Naive thymus-derived CD4-positive, alpha-beta T cell (primary cell): ENCODE measurements around the gene IRAK3. TPM values are rescaled to one million over a fixed set of nuclear protein-coding genes. Genes with fewer than 3 reads are reported as not detected.
A peak's percentile ranks its signal among the peaks of the same experiment; 100 is the strongest.

Experiments used
- ATAC-seq: fragments of 150-1000 bp; cut with Tn5 transposase; 2 replicates; pipeline ENCODE4 v1.10.0; 2021; ENCODE audit warnings: mild to moderate bottlenecking, moderate library complexity
- CTCF ChIA-PET: fragments of 350-600 bp; sonication (Branson Sonifier 250); formaldehyde crosslinking; loops from one replicate; lab custom pipeline; 2021; ENCODE audit warnings: antibody characterized with exemption; lab: Charles Lee
- POLR2A ChIA-PET: fragments of 350-600 bp; sonication (Branson Sonifier 250); formaldehyde crosslinking; loops from one replicate; lab custom pipeline; 2021; ENCODE audit warnings: antibody characterized with exemption, inconsistent platforms; lab: Charles Lee
- DNase-seq, 9 donors: peaks; one replicate each; pipeline versions ENCODE4 v3.0.0 to v3.0.0-alpha.2; 2020 to 2022; ENCODE audit warnings: mixed read lengths in 1 of 9
- H3K27ac ChIP-seq: one replicate; pipeline ENCODE4 v1.7.0; 2013; ENCODE audit warnings: mild to moderate bottlenecking, low read depth, low read length, moderate library complexity
- H3K27me3 ChIP-seq, 2 donors: one replicate each; pipeline ENCODE4 v1.7.0; 2013; ENCODE audit warnings: low read length in 2 of 2, mild to moderate bottlenecking in 2 of 2, moderate library complexity in 2 of 2; ENCODE audit not compliant: control insufficient read depth in 2 of 2, insufficient read depth in 2 of 2
- H3K36me3 ChIP-seq, 3 experiments: 1 replicate in 2 of 3; 2 replicates in 1 of 3; pipeline ENCODE4 v1.7.0; 2013; ENCODE audit warnings: low read length in 3 of 3, mild to moderate bottlenecking in 3 of 3, moderate library complexity in 1 of 3; ENCODE audit not compliant: insufficient read depth in 3 of 3, control insufficient read depth in 2 of 3
- H3K4me1 ChIP-seq, 2 donors: one replicate each; pipeline ENCODE4 v1.7.0; 2013; ENCODE audit warnings: low read length in 2 of 2, mild to moderate bottlenecking in 2 of 2, moderate library complexity in 1 of 2; ENCODE audit not compliant: control insufficient read depth in 2 of 2, insufficient read depth in 2 of 2
- H3K4me3 ChIP-seq: 2 replicates; pipeline ENCODE4 v1.7.0; 2013; ENCODE audit warnings: mild to moderate bottlenecking, low read length
- H3K9me3 ChIP-seq, 3 experiments: 1 replicate in 2 of 3; 2 replicates in 1 of 3; pipeline ENCODE4 v1.7.0; 2013; ENCODE audit warnings: low read length in 3 of 3; ENCODE audit not compliant: control insufficient read depth in 2 of 3
- H3K27ac Mint-ChIP-seq, 9 donors: one replicate each; pipeline ENCODE4 v1.8.0; 2020 to 2022; ENCODE audit warnings: mixed read lengths in 9 of 9, mild to moderate bottlenecking in 8 of 9, moderate library complexity in 5 of 9, inconsistent platforms in 2 of 9
- H3K27me3 Mint-ChIP-seq, 5 donors: one replicate each; pipeline ENCODE4 v1.8.0; 2021 to 2022; ENCODE audit warnings: mixed read lengths in 5 of 5, mild to moderate bottlenecking in 1 of 5
- H3K36me3 Mint-ChIP-seq, 5 donors: one replicate each; pipeline ENCODE4 v1.8.0; 2020 to 2022; ENCODE audit warnings: mixed read lengths in 5 of 5, mild to moderate bottlenecking in 3 of 5, inconsistent platforms in 1 of 5
- H3K4me1 Mint-ChIP-seq, 7 donors: one replicate each; pipeline ENCODE4 v1.8.0; 2020 to 2022; ENCODE audit warnings: mixed read lengths in 7 of 7, mild to moderate bottlenecking in 3 of 7, inconsistent platforms in 1 of 7
- H3K4me3 Mint-ChIP-seq, 10 donors: one replicate each; pipeline ENCODE4 v1.8.0; 2020 to 2022; ENCODE audit warnings: mild to moderate bottlenecking in 10 of 10, mixed read lengths in 10 of 10, moderate library complexity in 6 of 10, inconsistent platforms in 2 of 10
- H3K9me3 Mint-ChIP-seq, 11 donors: one replicate each; pipeline ENCODE4 v1.8.0; 2020 to 2022; ENCODE audit warnings: mixed read lengths in 11 of 11, mild to moderate bottlenecking in 4 of 11, inconsistent platforms in 1 of 11, moderate library complexity in 1 of 11
- intact Hi-C, 2 donors: fragments of 100-400 bp; cut with micrococcal nuclease; formaldehyde crosslinking; loops; one replicate each; pipeline ENCODE4 v1.15.1; 2023
- polyA plus RNA-seq, 2 donors: library from polyadenylated mRNA; unstranded; fragments of 300-500 nt; fragmentation: Illumina TruSeq; gene quantifications; one replicate each; pipeline ENCODE4 v1.2.3, GENCODE V29; 2021
- total RNA-seq, 6 experiments: library from RNA in 5 of 6; stranded (reverse) in 5 of 6; gene quantifications; 1 replicate in 5 of 6; 2 replicates in 1 of 6; pipeline ENCODE4 v1.2.3 and lab custom pipeline; 2021 to 2026

IRAK3 gene
- total and polyA plus RNA-seq, 7 experiments from 2014 or later: 0.19 to 28.8 (median 1.9) TPM; not detected in 2

DNA sequence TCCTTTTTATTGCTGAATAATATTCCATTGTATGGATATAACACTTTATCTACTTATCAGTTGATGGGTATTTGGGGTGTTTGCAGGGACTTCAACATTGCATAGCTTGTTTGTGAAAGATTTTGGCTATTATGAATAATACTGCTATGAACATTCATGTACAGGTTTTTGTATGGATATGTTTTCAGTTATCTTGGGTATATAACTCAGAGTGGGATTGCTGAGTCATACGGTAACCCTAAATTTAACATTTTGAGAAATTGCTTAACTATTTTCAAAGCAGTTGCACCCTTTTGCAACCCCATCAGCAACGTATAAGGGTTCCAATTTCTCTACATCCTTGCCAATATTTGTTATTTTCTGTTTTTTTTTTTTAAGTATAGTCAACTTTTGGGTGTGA, 86.0 kb downstream of the IRAK3 start:
- H3K27me3 ChIP-seq: no peaks in the 10 kb centered on the region
- CTCF ChIA-PET: interaction anchor here (1.0 kb wide), 1 partner anchor 10 kb away, joined by 4 read pairs; no protein-coding TSS in a partner anchor
- H3K4me3 Mint-ChIP-seq: no peak overlapping the region
- no peak overlapping the region for H3K4me3 ChIP-seq
- peaks cover 0 to 2% (median 0%) of the 10 kb centered on the region in 5 donors for H3K36me3 Mint-ChIP-seq
- peaks cover 14 to 50% (median 33%) of the 10 kb centered on the region in 7 donors for H3K4me1 Mint-ChIP-seq
- POLR2A ChIA-PET: no interaction called here
- no peak for DNase-seq
- no peak overlapping the region for H3K27ac ChIP-seq
- no peaks in the 10 kb centered on the region for H3K27me3 Mint-ChIP-seq
- H3K9me3 ChIP-seq: no peaks in the 10 kb centered on the region
- intact Hi-C loops: loop anchor here (5.0 to 10.0 kb wide), 3 partner anchors 42 to 590 kb away; no protein-coding TSS in a partner anchor
- no peak overlapping the region for H3K27ac Mint-ChIP-seq
- H3K9me3 Mint-ChIP-seq: no peaks in the 10 kb centered on the region
- no peak for ATAC-seq
- H3K4me1 ChIP-seq: peaks cover 12 to 13% of the 10 kb centered on the region in 2 donors
- H3K36me3 ChIP-seq: no peaks in the 10 kb centered on the region

DNA sequence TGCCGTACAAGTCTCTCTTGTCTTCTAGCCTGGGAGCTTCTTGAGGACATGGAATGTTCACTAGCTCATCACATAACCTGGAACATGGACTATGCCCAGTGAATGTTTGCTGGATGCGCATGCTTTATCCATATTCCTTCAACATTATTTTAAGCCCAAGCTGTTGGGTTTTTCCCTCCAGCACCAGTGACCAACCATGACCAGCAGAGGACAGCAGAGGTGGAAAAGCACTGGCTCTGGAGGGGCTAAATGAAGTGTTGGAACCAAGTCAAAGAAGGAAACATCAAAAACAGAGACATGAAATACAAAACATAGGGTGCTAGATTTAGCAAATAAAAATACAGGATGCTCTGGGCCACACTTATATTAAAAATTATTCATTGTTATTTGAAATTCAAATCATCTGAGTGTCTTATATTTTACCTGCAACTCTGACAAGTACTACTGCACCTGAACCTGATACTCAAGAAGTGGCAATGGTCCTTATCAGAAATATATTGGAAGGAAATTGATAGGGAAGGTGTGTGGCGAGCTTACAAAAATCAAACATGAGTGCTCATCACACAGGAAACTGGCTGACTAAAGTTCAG, 90.2 kb downstream of the IRAK3 start:
- peaks cover 0 to 16% (median 6%) of the 10 kb centered on the region in 5 donors for H3K36me3 Mint-ChIP-seq
- peaks cover 33 to 70% (median 52%) of the 10 kb centered on the region in 7 donors for H3K4me1 Mint-ChIP-seq
- peak in 6 of 9 donors; percentile 33 to 58 (median 52) for DNase-seq
- peak overlapping the region in 8 of 10 donors; percentile 2 to 67 (median 20) for H3K4me3 Mint-ChIP-seq
- no peaks in the 10 kb centered on the region for H3K27me3 ChIP-seq
- H3K27me3 Mint-ChIP-seq: no peaks in the 10 kb centered on the region
- ChIA-PET CTCF (interaction anchor here (0.5 to 3.1 kb wide), 12 partner anchors 9 to 140 kb away, joined by 3 to 16 read pairs (median 4); partner anchors contain the start of gene HELB), POLR2A (interaction anchor here (0.5 to 1.6 kb wide), 6 partner anchors 9 to 85 kb away, joined by 3 to 7 read pairs (median 4); partner anchors contain the start of gene HELB)
- ATAC-seq: peak; percentile 76
- peaks cover 17 to 38% of the 10 kb centered on the region in 2 donors for H3K4me1 ChIP-seq
- no peak overlapping the region for H3K4me3 ChIP-seq
- H3K9me3 ChIP-seq: no peaks in the 10 kb centered on the region
- no peaks in the 10 kb centered on the region for H3K36me3 ChIP-seq
- peaks cover 0 to 14% (median 7%) of the 10 kb centered on the region in 11 donors for H3K9me3 Mint-ChIP-seq
- H3K27ac Mint-ChIP-seq: peak overlapping the region in 4 of 9 donors; percentile 22 to 78 (median 49)
- H3K27ac ChIP-seq: no peak overlapping the region
- intact Hi-C loops: loop anchor here (1.0 to 10.0 kb wide), 8 partner anchors 9 to 586 kb away; partner anchors contain the start of gene HELB (in 1 of the 2)

DNA sequence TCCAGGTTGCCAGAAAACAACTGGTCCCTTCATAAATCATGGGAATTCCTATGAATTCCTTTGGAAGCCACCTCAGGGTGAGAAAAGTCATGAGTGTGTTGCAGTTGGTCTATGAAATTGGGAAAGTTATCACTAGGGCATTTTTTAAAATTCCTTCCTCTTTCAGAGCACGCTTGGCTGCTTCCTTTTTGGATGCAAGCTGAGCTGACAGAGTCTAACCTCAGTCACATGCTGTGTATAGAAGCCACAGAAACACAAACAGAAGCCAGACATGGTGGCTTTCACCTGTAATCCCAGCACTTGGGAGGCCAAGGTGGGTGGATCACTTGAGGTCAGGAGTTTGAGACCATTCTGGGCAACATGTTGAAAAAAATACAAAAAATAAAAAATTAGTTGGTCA, 91.5 kb downstream of the IRAK3 start:
- H3K27ac ChIP-seq: no peak overlapping the region
- Mint-ChIP-seq H3K4me3 (peak overlapping the region in 1 of 10 donors; percentile 52), H3K36me3 (peaks cover 0 to 16% (median 6%) of the 10 kb centered on the region in 5 donors), H3K4me1 (peaks cover 35 to 84% (median 64%) of the 10 kb centered on the region in 7 donors), H3K27me3 (no peaks in the 10 kb centered on the region), H3K27ac (peak overlapping the region in 1 of 9 donors; percentile 61), H3K9me3 (peaks cover 0 to 14% (median 7%) of the 10 kb centered on the region in 11 donors)
- POLR2A ChIA-PET: interaction anchor here (0.7 kb wide), 2 partner anchors 36 to 1827 kb away, joined by 3 read pairs; no protein-coding TSS in a partner anchor
- ATAC-seq: no peak
- H3K36me3 ChIP-seq: no peaks in the 10 kb centered on the region
- DNase-seq: no peak
- CTCF ChIA-PET: interaction anchor here (0.6 to 3.1 kb wide), 5 partner anchors 8 to 136 kb away, joined by 3 to 16 read pairs (median 5); no protein-coding TSS in a partner anchor
- no peak overlapping the region for H3K4me3 ChIP-seq
- intact Hi-C loops: no loop called here
- peaks cover 17 to 44% of the 10 kb centered on the region in 2 donors for H3K4me1 ChIP-seq
- no peaks in the 10 kb centered on the region for H3K9me3 ChIP-seq
- H3K27me3 ChIP-seq: no peaks in the 10 kb centered on the region

DNA sequence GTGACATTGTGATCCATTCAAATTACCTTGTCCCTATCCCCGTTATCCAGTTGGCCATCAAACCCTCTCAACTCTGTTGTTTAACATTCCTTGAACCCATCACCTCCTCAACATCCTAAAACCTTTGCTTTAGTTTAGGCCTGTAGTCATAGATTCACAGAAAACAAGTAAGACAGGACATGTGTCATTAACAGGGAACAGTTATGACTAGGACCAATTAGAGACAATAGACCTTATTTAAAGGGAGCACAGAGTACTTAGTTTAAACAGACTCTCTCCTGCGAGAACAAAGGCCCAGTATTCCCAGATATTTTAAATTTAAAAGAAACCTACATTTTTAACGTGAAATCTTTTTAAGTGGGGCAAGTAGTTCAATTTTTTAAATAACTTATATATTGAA, 93.2 kb downstream of the IRAK3 start:
- Mint-ChIP-seq H3K4me3 (peak overlapping the region in 2 of 10 donors; percentile 17 to 32), H3K4me1 (peaks cover 42 to 92% (median 70%) of the 10 kb centered on the region in 7 donors), H3K36me3 (peaks cover 0 to 24% (median 6%) of the 10 kb centered on the region in 5 donors), H3K27ac (peak overlapping the region in 2 of 9 donors; percentile 12 to 55), H3K27me3 (no peaks in the 10 kb centered on the region), H3K9me3 (peaks cover 0 to 16% (median 7%) of the 10 kb centered on the region in 11 donors)
- DNase-seq (no peak), ATAC-seq (no peak)
- no peaks in the 10 kb centered on the region for H3K27me3 ChIP-seq
- H3K4me1 ChIP-seq: peaks cover 31 to 57% of the 10 kb centered on the region in 2 donors
- H3K36me3 ChIP-seq: no peaks in the 10 kb centered on the region
- H3K27ac ChIP-seq: no peak overlapping the region
- intact Hi-C loops: no loop called here
- ChIA-PET CTCF (interaction anchor here (0.6 to 1.7 kb wide), 4 partner anchors 22 to 809 kb away, joined by 3 to 6 read pairs (median 4); no protein-coding TSS in a partner anchor), POLR2A (no interaction called here)
- no peaks in the 10 kb centered on the region for H3K9me3 ChIP-seq
- no peak overlapping the region for H3K4me3 ChIP-seq

DNA sequence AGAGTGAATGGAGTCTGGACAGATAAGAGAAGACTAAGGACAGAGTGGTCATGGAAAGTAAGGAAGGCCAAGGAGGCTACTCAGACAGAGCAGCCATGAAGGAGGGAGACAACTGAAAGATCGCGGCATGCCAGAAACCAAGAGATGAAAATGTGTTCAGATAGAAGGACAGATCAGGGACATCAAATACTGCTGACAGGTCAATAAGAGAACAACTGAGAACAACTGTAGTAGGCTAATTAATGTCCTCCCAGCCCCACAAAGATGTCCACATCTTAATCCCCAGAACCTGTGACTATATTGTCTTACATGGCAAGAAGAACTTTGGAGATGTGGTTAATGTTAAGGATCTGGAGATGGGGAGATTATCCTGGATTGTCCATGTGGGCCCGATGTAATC, 98.3 kb downstream of the IRAK3 start:
- H3K27ac ChIP-seq: peak overlapping the region; percentile 4
- peaks cover 59 to 100% (median 86%) of the 10 kb centered on the region in 7 donors for H3K4me1 Mint-ChIP-seq

DNA sequence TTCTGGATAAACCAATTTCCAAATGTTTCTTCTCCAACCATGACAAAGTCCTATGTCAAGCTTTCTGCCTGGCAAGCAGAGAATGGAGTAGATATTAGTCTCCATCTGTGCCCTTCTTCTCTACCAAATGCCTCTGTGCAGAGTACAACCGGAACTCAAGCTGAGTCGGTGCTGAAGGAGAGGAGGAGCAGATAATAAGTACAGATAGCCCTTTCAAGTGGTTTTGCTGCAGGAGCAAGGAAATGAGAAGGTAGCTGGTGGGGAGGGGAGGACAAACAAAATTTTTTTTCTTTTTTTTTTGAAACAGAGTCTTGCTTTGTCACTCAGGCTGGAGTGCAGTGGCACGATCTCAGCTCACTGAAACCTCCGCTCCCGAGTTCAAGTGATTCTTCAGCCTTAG, 99.1 kb downstream of the IRAK3 start:
- peak in 8 of 9 donors; percentile 48 to 93 (median 89) for DNase-seq
- Histone ChIP-seq H3K27me3 (no peaks in the 10 kb centered on the region), H3K4me1 (peaks cover 57 to 80% of the 10 kb centered on the region in 2 donors), H3K4me3 (peak overlapping the region; percentile 47), H3K27ac (peak overlapping the region; percentile 4), H3K9me3 (no peaks in the 10 kb centered on the region), H3K36me3 (no peaks in the 10 kb centered on the region)
- intact Hi-C loops: loop anchor here (1.0 to 5.0 kb wide), 11 partner anchors 9 to 1679 kb away; partner anchors contain the start of genes HELB (in 2 of the 2), TMBIM4 (in 2 of the 2) and CAND1 (in 1 of the 2)
- ChIA-PET CTCF (interaction anchor here (0.6 to 1.9 kb wide), 7 partner anchors 9 to 121 kb away, joined by 3 to 10 read pairs (median 4); partner anchors contain the start of gene HELB), POLR2A (interaction anchor here (0.6 to 1.2 kb wide), 8 partner anchors 9 to 158 kb away, joined by 3 to 30 read pairs (median 4); partner anchors contain the start of genes HELB, LLPH and TMBIM4)
- ATAC-seq: peak; percentile 96
- H3K36me3 Mint-ChIP-seq: peaks cover 0 to 34% (median 0%) of the 10 kb centered on the region in 5 donors
- peaks cover 0 to 13% (median 0%) of the 10 kb centered on the region in 11 donors for H3K9me3 Mint-ChIP-seq
- peak overlapping the region; percentile 57 to 82 (median 68) for H3K4me3 Mint-ChIP-seq
- H3K27ac Mint-ChIP-seq: peak overlapping the region; percentile 70 to 96 (median 85)
- no peaks in the 10 kb centered on the region for H3K27me3 Mint-ChIP-seq
- peaks cover 61 to 100% (median 84%) of the 10 kb centered on the region in 7 donors for H3K4me1 Mint-ChIP-seq

More for the DNA sequence above, 98.3 kb downstream of the IRAK3 start:
- H3K27me3 Mint-ChIP-seq: no peaks in the 10 kb centered on the region
- no peak for ATAC-seq
- Histone ChIP-seq H3K27me3 (no peaks in the 10 kb centered on the region), H3K9me3 (no peaks in the 10 kb centered on the region), H3K4me1 (peaks cover 57 to 85% of the 10 kb centered on the region in 2 donors), H3K36me3 (no peaks in the 10 kb centered on the region), H3K4me3 (peak overlapping the region; percentile 47)
- DNase-seq: no peak
- intact Hi-C loops: loop anchor here in 1 of 2 donors (5.0 kb wide), 3 partner anchors 35 to 1345 kb away; partner anchors contain the start of gene CAND1
- H3K36me3 Mint-ChIP-seq: peaks cover 0 to 31% (median 0%) of the 10 kb centered on the region in 5 donors
- POLR2A ChIA-PET: interaction anchor here (4.9 kb wide), 1 partner anchor 15 kb away, joined by 44 read pairs; the partner anchor contains the start of gene HELB
- peak overlapping the region; percentile 30 to 82 (median 68) for H3K4me3 Mint-ChIP-seq
- CTCF ChIA-PET: interaction anchor here (0.7 kb wide), 1 partner anchor 152 kb away, joined by 4 read pairs; no protein-coding TSS in a partner anchor
- peaks cover 0 to 11% (median 0%) of the 10 kb centered on the region in 11 donors for H3K9me3 Mint-ChIP-seq
- peak overlapping the region; percentile 70 to 96 (median 85) for H3K27ac Mint-ChIP-seq
